Measurements from ENCODE around the gene PAN2.
"Not testable (repeated sequence)": the region's sequence is repeated elsewhere in the genome, so short reads cannot be mapped to it uniquely, and the experiment has no call there.

The PAN2 gene

GRCh38 chr12:56274299-56274698 is 59.5 kb downstream of the PAN2 start:
- Mint-ChIP-seq H3K27me3 (ENCODE audit: low read depth) (no peaks in the 10 kb centered on the region), H3K9me3 (no peaks in the 10 kb centered on the region), H3K4me1 (peaks cover 4% of the 10 kb centered on the region)

GRCh38 chr12:56272468-56272867 is 61.3 kb downstream of the PAN2 start:
- not testable (repeated sequence) for H3K4me3 Mint-ChIP-seq; H3K27ac Mint-ChIP-seq; H3K27me3 Mint-ChIP-seq (ENCODE audit: low read depth); H3K4me1 Mint-ChIP-seq; H3K9me3 Mint-ChIP-seq
- peaks cover 55% of the 10 kb centered on the region for H3K36me3 Mint-ChIP-seq (ENCODE audit: low read depth)

More at GRCh38 chr12:56274299-56274698, 59.5 kb downstream of the PAN2 start:
- H3K4me3 Mint-ChIP-seq = no peak overlapping the region
- H3K27ac Mint-ChIP-seq = no peak overlapping the region
- no peak for TF ChIP-seq CTCF (IDR thresholded peaks at IDR 0.05; ENCODE audit: unreplicated experiment in 3 of 3)
- H3K36me3 Mint-ChIP-seq (ENCODE audit: low read depth) = peaks cover 64% of the 10 kb centered on the region

DNA sequence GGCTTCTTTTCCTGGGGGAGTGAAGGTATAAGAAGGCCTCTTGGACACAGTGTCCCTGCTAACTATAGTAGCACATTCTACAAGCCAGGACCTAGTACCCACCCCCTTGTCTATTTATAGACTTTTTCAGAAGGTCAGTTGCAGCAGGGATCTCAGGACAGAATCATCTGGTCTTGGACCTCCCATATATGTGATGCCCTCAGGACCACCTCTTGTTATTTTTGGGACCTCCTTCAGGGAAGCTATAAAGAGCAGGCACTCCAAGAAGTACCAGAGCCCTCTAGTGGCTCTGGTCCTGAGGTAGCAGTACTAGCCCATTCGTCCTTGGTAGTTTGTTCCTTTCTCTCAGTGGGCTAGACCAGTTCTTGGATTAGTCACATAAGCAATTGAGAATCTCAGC is 62.8 kb downstream of the PAN2 start:
- peaks cover 18% of the 10 kb centered on the region for H3K4me1 Mint-ChIP-seq
- peak overlapping the region in 2 of 3 experiments; percentile 5 to 35 for H3K27ac Mint-ChIP-seq
- peaks cover 52% of the 10 kb centered on the region for H3K36me3 Mint-ChIP-seq (ENCODE audit: low read depth)
- peak in 2 of 3 experiments; percentile 31 to 33 for TF ChIP-seq CTCF (IDR thresholded peaks at IDR 0.05; ENCODE audit: unreplicated experiment in 3 of 3)
- no peak overlapping the region for H3K4me3 Mint-ChIP-seq
- no peaks in the 10 kb centered on the region for H3K9me3 Mint-ChIP-seq
- no peaks in the 10 kb centered on the region for H3K27me3 Mint-ChIP-seq (ENCODE audit: low read depth)

- Mint-ChIP-seq H3K4me1 (peaks cover 18% of the 10 kb centered on the region), H3K27me3 (ENCODE audit: low read depth) (no peaks in the 10 kb centered on the region), H3K36me3 (ENCODE audit: low read depth) (peaks cover 26% of the 10 kb centered on the region), H3K27ac (peak overlapping the region; percentile 65 to 77 (median 65)), H3K4me3 (peak overlapping the region; percentile 78 to 98 (median 92)), H3K9me3 (no peaks in the 10 kb centered on the region)
- TF ChIP-seq CTCF (IDR thresholded peaks at IDR 0.05; ENCODE audit: unreplicated experiment in 3 of 3) = no peak
Observed at GRCh38 chr12:56267443-56268071, 66.2 kb downstream of the PAN2 start.

DNA sequence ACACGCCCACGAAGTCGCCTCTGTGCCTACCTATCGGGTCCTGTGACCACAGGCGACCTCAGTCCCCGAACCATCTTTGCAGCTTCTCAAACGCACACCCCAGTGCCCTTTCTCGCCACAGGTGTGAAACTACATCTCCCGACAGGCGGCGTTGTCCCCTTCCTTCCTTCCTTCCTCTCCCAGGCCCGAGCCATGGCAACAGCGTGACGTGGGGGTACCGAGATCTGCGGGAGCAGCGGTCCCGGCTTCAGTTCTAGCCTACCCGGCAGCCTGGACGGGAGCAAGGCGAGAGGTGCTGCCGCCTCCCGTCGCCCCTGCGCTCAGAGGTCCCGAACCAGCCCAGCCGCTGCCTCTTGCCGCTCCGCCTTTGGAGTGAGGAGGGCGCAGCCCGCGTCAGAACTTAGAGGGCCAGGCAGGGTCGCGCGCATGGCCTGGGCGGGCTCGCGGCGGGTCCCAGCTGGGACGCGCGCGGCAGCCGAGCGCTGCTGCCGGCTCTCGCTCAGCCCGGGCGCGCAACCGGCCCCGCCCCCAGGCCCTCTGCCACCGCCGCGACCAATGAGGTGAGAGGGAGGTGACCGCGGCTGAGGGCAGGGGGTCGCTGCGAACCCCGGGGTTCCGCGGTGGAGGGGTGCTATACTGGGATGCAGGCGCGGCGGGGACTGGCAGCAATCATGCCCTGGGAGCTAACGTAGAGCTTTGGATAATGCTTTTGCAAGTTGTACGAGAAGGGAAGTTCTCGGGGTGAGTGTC is 66.9 kb downstream of the PAN2 start, which contains the start of gene COQ10A:
COQ10A (plus strand) TSS at position 250 of the 750 bp plus-strand sequence; CDS start at position 427, 177 bp downstream.
- H3K4me3 Mint-ChIP-seq = peak within 1 kb of the TSS; percentile 92 to 98 (median 96)

More for the DNA sequence above, 66.9 kb downstream of the PAN2 start, which contains the start of gene COQ10A:
- Mint-ChIP-seq H3K9me3 (peaks cover 2% of the 10 kb centered on the region), H3K36me3 (ENCODE audit: low read depth) (peaks cover 20% of the 10 kb centered on the region), H3K4me1 (peaks cover 21% of the 10 kb centered on the region), H3K27ac (peak within 1 kb of the TSS; percentile 84 to 93 (median 93)), H3K27me3 (ENCODE audit: low read depth) (no peaks in the 10 kb centered on the region)
- peak; percentile 64 to 74 (median 71) for TF ChIP-seq CTCF (IDR thresholded peaks at IDR 0.05; ENCODE audit: unreplicated experiment in 3 of 3)
